Stimulated activated CD8-positive, alpha-beta memory T cell treated with anti-CD3 and anti-CD28 coated beads, Interleukin-12 subunit alpha, Interleukin-12 subunit beta, amount 100 ng/mL, for 4 hours (primary cell): ENCODE results near the gene ESPN.
A peak's percentile ranks its signal among the peaks of the same experiment; 100 is the strongest.

Experiments
- DNase-seq: peaks from one replicate; pipeline ENCODE4 v3.0.0-alpha.2; 2020; ENCODE audit warnings: low read depth

Gene ESPN

DNA sequence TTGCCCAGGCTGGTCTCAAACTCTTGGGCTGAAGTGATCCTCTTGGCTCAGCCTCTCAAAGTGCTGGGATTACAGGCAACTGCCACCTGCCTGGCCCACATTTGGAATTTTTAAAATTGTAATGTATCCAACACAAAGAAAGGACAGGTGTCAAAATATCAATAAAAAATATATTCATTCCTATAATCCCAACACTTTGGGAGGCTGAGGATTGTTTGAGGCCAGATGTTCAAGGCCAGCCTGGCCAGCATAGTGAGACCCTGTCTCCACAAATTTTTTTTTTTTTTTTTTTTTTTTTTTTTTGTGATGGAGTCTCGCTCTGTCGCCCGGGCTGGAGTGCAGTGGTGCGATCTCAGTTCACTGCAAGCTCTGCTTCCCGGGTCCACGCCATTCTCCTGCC lies 14.8 kb upstream of the ESPN start:
- DNase-seq = no peak

DNA sequence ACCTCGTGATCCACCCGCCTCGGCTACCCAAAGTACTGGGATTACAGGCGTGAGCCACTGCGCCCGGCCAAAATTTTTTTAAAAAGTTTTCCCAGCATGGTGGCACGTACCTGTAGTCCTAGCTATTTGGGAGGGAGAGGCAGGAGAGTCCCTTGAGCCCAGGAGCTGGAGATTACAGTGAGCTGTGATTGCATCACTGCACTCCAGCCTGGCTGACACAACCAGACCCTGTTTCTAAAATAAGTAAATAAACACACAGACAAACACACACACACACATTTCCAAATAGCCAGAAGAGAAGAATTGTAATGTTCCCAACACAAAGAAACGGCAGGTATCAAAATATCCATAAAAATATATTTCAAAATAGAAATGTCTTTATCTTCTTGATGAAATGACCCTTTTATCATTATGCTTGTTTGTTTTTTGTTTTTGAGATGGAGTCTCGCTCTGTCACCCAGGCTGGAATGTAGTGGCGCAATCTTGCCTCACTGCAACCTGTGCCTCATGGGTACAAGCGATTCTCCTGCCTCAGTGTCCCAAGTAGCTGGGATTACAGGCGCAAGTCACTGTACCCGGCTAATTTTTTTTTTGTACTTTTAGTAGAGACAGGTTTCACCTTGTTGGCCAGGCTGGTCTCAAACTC lies 14.2 kb upstream of the ESPN start:
- no peak for DNase-seq

DNA sequence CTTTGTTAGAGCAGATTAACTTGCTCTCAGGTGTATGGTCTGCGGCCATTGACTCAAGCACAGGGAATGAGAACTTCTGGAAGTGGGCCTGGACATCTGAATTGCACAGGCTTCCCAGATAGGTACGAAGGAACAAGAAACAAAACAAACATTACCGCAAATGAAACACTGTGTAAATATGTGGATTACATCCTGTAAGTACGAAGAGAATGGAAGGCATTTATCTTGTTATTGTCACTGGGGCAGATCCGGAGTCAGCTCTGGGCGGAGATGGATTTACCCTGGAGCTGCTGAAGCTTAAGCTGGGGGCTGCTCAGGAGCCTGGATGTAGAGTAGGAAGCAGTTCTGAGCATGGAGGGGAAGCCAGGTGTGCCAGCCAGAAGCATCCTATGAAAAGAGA lies 11.7 kb upstream of the ESPN start:
- DNase-seq = no peak

DNA sequence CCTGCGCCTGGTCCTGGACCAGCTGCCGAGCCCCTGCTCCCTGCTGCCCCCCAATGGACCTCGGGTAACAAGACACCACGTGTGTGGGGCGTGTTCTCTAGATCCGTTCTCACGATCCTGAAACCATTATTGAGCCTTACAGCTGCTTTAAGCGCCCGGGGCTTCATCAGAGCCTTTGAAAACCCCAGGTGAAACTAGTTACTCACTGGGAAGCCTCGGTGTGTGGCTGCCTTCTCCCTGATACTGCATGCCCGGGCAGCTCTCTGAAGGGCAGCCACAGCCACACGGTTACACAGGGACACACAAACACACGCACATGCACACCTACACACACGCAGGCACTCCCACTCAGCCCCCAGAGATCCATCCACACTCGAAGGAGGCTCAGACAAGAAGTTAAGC lies 10.1 kb upstream of the ESPN start:
- DNase-seq = no peak

DNA sequence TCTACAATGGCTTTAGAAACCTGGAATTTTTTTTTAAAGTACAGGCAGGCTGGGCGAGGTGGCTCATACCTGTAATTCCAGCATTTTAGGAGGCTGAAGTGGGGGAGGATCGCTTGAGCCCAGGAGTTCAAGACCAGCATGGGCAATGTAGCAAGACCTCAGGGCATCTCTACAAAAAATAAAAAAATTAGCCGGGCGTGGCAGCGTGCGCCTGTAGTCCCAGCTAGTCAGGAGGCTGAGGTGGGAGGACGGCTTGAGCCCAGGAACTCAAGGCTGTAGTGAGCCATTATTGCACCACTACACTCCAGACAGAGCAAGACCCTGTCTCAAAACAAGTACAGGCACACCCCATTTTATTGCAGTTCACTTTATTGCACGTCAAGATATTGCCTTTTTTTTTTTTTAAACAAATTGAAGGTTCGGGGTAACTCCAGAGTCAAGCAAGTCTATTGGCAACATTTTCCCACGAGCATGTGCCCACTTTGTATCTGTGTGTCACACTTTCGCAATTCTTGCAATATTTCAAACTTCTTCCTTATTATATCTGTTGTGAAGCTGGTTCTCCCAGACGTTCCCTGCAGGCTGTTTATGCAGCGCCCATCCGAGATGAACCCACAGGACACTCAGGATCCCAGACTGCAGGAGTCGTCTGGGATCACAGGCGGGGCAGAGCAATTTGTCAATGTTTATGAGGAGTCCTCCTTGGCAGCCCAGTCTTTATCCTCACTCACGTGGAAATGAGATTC lies 9.5 kb upstream of the ESPN start:
- no peak for DNase-seq

DNA sequence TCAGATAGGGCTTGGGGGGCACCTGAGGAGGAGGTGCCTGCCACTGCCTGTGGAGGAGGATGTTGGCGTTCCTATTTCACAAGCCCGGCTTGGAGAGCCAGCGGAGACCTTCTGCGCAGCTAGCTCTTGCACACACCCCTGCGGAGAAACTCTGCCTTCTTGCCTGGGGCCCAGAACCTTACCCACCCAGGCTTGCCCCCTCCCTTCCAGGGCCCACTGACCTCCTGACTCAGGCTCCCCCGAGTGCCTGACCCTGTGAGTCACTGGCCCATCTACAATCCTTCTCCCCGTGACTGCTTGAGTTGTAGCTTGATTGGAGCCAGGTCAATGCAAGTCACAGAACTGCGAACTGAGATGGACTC lies 8.3 kb upstream of the ESPN start:
- no peak for DNase-seq

DNA sequence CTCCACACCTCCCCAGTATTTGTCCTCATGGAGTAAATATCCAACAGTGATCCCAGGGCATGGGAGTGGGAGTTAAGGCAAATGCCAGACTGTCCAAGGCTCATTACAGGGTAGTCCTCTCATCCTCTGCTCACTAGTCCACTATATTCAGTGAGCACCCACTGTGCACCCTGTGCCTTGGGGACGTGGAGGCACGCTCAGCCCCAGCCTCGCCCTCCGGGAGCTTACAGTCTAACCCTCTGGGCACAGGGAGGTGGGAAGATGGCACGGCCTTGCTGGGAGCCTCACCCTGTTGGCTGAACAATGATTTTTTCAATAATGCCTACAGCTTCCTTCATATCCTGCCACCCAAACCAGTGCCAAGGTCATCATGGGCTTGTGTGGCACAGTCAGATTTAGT lies 7.7 kb upstream of the ESPN start:
- no peak for DNase-seq

DNA sequence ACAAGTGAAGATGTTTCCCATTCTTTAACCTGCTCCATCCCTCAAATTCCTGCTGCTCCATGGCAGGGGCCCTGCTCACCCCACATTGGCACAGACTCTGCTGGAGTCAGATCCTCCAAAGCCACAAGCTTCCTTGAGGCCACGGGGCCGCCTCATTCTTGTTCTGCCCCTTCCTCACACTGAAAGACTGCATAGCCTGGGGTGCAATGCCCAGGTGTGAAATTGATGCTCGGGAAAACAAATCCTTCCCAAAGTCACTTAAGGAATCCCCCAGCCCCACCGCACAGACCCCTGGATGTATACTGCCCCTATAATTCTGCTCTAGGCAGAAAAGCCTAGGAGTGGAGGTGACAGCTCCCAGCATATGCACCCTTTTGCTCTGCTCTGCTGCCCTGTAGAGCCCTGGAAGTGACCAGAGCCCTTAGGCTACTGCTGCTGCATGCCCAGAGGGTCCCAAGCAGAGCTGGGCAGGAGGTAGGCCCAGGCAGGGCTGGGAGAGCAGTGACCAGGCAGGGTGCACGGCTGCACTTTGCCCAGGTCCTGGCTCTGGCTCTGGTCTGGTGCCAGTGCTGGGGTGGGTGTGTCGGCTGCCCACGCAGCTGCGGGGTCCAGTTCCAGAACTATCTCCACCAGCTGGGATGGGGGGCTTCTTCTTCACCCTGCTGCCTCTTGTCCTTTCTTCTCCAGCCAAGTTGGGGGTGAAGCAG lies 6.5 kb upstream of the ESPN start:
- DNase-seq = no peak

DNA sequence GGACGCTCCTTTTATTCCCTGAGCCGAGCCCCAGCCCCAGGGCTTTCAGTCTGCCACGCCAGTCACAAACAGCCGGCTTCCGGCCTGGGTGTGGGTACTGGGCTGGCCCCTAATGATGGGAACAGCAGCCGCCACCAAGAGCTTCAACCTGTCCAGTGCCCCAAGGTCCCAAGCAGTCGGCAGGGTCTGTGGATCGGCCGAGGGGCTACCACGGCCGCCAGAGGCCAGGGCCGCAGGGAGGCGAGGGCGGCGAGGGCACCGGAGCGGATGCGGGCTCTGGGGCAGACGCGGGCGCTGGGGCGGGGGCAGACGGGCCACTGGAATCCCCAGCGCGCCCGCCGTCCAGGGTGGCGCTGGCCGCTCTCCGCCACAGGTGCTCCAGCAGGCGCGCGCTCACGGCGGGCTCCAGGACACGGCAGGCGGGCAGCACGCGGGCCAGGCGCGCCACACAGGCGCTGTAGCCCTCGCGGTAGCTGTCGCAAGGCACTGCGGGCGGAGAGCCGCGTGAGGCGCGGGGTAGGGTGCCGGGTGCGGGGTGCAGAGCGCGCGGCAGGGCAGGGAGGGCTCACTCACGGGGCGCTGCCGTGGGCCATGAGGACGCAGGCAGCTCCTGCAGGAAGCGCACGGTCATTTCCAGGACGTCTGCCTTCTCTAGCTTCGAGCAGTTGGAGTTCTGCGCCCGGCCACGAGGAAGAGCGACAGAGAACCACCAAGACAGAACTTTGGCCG lies 5.7 kb upstream of the ESPN start:
- DNase-seq = no peak

DNA sequence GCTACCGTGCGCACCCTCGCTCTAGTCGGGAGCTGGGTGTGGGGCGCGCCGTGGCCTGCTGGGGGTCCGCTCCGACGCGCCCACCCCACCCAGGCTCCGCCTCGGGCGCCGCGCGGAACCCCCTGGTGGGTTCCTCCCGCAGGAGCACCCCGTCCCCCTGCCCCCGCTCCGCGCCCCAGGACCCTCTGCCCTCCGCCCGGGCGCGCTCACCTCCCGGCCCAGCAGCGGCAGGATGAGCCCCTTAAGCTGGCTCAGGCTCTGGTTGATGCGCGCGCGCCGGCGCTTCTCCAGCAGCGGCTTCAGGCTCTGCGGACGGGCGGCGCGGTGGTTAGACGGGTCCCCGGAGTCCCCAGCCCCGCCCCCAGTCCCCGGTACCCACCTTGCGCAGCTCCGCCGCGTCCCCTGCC lies 5.2 kb upstream of the ESPN start:
- no peak for DNase-seq

DNA sequence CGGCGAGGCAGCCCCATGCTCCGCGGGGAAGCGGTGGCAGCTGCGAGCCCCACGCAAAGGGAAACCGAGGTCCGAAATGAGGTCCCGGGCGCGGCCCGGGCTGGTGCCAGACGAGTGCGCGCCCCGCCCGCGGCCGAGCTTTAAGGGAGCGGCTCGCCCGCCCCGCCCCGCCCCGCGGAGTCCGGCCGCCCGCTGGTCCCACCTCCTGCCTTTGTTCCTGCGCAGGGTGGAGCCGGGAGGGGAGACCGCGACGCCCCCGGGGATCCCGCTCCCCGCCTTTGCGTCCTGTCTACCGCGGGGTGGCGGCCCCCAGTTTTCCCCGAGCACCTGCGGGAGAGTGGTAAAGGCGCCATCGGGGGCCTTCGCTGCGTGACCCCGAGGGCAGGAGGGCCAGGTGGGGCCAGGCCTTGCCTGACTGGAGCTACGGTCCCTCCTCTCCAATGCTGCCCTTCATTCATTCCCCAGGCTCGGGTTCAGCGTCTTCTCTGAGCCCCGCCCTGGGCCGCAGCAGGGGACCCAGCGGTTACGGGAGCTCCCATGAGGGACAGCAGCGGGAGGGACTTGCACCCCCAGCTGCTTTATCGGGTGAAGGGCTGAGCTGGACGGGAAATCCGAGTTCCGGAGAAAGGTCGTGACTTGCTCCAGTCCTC lies 4.6 kb upstream of the ESPN start, which contains the start of gene HES2:
Gene HES2, minus strand, starts transcription at position 116 of the 650 bp plus-strand sequence. Its CDS starts 99 bp downstream, at position 17.
- DNase-seq = no peak

DNA sequence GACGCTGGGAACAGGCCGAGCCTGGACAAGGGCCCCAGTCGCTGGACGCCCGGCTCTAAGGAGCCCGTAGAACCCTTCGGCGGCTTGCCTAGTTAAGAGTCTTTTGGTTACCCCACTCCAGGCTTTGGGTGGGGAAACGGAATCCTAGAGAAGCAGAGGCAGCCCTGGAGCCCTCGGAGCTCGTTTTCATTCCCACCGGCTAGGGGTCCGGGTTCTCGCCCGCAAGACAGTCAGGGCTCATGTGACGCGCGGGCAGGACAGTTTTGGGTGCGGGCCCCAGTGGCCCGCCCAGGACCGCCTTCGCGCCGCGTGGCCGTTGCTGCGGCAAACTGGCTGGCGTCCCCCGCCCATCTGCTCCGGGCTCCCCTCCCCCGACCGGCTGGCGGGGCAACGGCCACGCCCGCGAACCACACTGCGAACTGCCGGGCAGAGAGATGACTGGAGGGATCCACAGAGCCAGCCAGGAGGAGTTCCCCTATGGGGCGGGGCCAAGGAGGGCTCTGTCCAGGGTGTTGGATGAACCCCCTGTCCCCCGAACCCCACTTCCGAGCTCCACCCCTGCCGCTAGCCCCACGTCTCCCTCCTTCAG lies 4.0 kb upstream of the ESPN start:
- no peak for DNase-seq

DNA sequence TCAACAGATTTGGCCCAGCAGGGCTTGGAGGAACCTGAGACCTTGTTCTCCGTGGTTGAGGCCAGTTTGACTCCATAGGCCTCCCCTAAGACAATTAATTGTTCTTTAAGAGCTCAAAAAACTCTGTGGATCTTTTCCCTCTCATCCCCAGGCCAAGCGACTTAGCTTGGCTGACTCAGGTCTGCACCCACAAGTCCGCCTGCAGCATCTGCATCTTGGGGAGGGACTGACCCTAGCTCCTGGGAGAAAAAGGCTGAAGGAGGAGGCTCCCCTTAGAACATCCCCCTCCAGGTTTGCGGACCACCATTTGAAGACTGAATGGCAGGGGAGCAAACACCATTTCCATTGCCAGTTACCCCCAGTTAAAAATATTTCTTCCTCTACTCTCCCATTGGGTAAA lies 3.3 kb upstream of the ESPN start:
- no peak for DNase-seq

DNA sequence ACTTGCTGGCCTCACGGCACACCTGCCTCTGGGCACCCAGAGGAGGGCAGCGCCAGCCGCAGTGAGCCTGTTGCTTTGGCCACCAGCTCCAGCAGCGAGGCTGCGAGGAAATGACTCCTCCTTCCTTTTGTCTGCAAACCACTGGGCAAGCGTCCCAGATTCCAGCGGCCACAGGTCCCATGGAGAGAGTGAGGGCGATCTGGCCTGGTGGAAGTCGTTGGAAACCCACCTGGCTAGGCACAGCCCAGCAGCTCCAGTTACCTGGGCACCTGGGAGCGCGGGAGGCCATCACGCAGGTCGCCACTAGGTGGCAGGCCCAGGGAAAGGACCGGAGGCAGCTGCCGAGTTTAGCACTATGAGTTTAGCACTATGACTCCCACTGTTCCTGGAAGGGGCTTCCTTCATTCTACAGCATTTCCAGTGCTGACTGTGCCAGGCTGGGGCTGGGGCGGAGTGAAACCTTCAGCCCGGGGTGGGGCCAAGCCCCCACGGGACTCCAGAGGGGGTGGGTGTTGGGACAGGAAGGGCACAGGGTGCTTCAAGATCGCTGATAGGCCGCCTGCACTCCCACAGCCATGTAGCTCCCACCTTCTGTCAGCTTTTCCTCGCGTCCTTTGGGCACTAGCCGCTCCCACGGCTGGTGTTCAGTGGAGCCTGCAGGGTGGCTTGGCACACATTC lies 1.1 kb upstream of the ESPN start:
- DNase-seq = peak; percentile 53

DNA sequence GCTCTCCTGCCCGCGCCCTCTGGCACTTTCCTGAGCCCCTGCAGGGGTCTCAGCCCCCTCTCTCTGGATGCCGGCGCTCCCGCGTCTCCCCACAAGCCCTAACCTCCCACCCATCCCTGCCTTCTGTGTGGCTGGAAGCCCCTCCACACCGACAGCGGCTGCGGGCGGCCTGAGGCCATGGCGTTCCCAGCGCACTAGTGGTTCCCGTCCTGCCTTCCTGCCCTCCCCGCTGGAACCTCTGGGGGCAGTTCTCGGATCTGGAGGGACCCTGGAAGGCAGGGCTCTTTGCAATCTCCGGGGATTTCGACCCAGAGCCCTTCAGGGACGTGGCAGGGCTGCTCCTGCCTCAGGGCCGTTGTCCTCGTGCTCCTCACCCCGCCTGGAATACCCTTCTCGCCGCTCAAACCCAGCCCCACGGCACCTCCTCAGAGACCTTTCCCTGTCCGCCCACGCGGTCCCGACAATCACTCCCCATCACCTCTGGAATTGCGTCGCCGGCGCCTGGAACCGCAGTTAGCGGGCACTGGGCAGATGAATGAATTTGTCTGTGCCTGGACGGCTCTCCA lies 493 bp upstream of the ESPN start:
- DNase-seq = no peak

DNA sequence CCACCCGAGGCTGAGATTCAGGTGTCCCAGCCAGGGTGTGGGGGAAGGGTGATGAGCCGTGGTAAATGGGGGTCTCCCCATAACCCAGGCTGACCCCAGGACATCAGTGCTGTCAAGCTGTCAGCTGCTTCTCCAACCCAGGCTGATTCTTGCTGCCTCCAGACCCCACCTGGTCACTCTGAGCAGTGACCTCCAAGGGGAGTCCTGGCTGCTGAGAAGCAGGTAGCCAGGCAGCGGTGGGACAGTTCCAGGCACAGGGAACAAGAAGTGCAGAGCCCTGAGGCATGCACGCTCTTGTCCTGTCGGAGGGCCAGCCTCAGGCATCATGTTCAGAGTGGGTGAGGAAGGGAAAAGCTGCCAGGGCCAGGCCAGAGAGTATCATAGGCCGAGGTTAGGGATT lies 1.1 kb downstream of the ESPN start:
- DNase-seq = no peak

DNA sequence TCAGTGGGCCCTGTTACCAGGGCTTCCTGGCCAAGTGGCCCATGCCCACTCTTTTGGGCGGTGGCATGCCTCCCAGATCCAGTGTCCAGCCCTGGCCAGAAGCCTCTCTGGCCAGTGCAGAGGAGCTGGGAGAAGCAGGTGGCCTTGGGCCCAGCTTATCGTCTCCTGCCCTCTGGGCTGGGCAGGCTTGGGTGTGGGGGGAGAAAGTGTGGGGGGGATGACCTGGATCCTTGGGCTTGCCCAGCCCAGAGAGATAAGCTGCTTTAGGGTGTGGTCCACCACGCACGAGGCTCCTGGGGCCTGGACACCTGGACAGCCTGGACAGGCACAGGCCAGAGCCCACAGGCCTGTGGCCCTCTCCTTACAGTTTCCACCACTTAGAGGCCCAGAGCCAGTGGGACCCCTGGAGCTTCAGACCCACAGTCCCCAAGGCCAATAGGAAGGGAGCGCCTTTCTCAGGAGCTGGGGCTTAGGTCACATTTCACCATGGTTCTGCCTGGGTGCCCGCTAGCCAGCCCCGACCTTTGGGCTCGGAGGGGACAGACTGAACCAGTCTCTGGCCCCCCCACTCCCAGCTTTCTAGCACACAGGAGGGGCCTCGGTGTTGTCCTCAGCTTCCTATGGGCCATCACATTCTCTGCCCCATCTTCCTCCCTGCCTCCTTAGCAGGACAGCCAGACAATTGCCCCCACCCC lies 1.8 kb downstream of the ESPN start:
- no peak for DNase-seq

DNA sequence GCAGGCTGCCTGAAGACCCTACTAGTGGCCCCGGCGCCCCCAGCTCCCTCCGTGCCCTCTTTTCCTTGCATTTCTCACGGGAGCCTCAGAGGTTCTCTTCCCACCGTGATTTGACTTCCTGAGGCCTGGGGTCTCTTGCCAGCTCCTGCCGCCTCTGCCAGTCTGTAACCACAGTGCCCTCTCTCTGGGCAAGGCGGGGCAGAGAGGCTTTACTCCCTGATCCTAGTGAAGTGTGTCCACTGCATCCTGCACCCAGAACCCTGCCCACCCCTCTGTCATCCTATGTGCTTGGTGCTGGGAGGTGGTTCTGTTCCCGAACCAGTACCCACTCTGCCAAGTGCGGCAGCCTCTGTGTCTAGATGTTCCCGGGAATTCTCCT lies 2.4 kb downstream of the ESPN start:
- DNase-seq = no peak

DNA sequence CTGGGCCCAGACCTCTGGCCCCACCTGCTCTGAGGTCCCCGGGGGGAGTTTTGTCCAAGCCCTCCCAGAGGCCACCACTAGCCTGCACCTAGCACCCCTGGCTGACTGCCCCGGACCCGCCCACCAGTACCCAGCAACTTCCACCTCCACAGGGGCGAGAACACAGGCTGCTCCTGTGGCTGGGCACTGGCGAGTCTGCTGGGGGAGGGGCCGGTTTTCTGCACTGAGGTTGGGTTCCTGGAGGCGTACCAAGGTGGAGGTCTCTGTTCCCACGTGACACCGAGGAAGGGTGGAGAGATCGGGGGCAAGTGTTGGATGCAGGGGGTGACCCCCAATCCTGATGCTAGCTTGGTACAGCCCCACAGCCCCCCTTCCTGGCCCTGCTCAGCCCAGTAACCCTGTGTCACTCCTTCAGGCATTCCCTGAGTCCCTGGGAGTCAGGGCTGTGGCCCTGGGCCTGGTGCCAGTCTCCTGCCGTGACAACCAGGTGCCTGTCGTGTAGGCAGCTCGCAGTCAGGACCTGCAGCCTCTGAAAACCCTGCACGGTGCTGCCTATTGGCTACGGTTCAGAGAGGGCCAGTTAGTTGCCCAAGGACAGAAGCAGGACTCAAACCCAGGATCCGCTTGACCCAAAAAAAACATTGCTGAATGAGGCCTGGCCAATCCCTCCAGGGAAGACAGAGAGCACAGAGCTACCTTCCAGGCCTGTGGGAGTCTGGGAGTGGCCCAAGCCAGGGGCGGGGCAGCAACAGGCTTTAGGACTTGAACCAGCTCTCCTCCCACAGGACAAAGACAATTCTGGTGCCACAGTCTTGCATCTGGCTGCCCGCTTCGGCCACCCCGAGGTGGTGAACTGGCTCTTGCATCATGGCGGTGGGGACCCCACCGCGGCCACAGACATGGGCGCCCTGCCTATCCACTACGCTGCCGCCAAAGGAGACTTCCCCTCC lies 3.1 kb downstream of the ESPN start:
- no peak for DNase-seq
